Choroid plexus epithelial cell (primary cell): Measurements from ENCODE around the gene FAM187B.

Experiments
- DNase-seq: peaks from one replicate; pipeline ENCODE4 v3.0.0-alpha.2; 2010; ENCODE audit warnings: low read depth
- H3K4me3 ChIP-seq: 2 replicates; pipeline ENCODE4 v1.5.1; 2011; ENCODE audit warnings: low read depth, mild to moderate bottlenecking, control low read depth, low read length, moderate library complexity
- TF ChIP-seq, protein P1 (sequence below): conservative IDR thresholded peaks from 2 replicates; pipeline ENCODE4 v1.5.1; 2011; ENCODE audit warnings: low read depth, mild to moderate bottlenecking, control low read depth, inconsistent platforms, low read length, moderate library complexity

The FAM187B gene

DNA sequence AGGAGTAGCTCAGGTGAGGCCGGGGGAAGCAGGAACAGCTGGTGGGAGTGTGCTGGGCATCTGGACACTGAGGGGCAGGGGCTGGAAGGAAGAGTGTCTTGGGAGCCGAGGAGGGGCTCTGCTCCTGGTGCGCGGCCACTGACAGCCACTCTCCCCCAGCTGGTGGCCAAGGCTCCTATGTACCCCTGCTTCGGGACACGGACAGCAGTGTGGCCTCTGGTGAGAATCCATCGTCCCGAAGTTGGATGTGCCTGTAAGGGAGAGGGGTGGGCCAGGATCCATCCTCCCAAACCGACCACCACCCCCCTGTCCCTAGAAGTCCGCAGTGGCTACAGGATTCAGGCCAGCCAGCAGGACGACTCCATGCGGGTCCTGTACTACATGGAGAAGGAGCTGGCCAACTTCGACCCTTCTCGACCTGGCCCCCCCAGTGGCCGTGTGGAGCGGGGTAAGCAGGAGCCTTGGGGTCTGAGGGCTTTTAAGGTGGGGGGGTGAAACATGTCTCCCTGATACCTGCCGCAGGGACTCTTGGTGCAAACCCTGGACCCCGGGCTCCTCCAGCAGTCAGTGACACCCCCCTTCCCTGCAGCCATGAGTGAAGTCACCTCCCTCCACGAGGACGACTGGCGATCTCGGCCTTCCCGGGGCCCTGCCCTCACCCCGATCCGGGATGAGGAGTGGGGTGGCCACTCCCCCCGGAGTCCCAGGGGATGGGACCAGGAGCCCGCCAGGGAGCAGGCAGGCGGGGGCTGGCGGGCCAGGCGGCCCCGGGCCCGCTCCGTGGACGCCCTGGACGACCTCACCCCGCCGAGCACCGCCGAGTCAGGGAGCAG, 38.2 kb upstream of the FAM187B start:
- TF ChIP-seq, protein P1, sequence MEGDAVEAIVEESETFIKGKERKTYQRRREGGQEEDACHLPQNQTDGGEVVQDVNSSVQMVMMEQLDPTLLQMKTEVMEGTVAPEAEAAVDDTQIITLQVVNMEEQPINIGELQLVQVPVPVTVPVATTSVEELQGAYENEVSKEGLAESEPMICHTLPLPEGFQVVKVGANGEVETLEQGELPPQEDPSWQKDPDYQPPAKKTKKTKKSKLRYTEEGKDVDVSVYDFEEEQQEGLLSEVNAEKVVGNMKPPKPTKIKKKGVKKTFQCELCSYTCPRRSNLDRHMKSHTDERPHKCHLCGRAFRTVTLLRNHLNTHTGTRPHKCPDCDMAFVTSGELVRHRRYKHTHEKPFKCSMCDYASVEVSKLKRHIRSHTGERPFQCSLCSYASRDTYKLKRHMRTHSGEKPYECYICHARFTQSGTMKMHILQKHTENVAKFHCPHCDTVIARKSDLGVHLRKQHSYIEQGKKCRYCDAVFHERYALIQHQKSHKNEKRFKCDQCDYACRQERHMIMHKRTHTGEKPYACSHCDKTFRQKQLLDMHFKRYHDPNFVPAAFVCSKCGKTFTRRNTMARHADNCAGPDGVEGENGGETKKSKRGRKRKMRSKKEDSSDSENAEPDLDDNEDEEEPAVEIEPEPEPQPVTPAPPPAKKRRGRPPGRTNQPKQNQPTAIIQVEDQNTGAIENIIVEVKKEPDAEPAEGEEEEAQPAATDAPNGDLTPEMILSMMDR: no peak
- DNase-seq: no peak
- H3K4me3 ChIP-seq: peak overlapping the region; percentile 86

DNA sequence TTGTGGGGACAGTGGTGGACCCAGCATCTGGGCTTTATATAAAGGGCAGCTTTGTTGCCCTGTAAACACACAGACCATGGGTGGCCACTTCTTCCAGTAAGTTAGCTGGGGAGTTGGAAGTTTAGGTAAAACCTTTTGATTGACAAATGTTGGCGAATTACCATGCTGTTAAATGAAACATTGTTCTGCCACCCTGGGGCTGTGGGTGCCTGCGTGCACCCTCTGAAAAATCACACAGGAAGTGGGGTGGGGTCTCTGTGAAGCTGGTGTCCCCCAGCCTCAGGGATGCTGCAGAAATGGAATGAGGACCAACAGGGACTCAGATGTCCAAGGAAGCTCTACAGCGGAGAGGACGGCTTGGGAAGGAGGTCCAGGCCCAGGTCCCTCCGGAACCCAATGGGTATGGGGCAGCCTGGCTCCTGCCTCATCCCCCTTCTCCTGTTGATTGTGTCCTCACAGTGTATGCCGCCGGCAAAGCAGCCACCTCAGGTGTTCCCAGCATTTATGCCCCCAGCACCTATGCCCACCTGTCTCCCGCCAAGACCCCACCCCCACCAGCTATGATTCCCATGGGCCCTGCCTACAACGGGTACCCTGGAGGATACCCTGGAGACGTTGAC, 37.5 kb upstream of the FAM187B start:
- no peak overlapping the region for H3K4me3 ChIP-seq
- no peak for DNase-seq
- TF ChIP-seq, protein P1: no peak

DNA sequence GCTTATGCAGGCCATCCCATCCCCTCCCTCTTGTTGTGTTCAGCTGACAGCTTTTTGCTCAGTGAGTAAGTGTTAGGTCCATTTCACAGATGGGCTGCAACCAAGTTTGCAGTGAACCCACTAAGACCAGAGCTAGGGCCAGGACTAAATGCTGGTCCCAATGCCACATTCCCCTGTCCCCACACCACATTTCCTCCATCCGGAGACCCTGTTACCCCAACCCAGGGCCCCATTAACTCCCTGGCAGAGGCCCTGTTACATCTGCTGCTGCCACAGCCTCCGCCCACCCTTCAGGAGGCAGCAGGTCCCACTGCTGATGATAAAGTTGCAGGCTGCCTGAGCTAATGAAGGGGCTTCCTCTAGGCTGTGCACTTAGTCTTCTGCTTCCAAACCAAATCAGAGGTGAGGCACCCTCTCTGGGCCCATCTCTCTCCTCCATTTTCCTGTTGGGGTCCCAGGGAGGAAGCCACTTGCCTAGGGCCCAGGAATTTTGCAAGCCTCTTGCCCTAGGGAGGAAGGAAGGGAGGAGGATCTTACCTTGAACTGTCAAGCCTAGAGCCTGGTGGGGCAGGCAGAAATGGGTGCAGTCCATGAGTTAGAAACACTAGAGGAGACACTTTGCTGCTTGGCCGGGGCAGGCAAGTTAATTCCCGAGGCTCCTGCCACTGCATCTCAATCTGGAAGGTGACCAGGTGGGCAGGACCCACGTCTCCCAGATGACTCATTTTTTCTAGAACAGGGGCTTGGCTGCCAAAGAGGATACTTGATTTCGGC, 36.8 kb upstream of the FAM187B start:
- no peak overlapping the region for H3K4me3 ChIP-seq
- TF ChIP-seq, protein P1: no peak
- no peak for DNase-seq

DNA sequence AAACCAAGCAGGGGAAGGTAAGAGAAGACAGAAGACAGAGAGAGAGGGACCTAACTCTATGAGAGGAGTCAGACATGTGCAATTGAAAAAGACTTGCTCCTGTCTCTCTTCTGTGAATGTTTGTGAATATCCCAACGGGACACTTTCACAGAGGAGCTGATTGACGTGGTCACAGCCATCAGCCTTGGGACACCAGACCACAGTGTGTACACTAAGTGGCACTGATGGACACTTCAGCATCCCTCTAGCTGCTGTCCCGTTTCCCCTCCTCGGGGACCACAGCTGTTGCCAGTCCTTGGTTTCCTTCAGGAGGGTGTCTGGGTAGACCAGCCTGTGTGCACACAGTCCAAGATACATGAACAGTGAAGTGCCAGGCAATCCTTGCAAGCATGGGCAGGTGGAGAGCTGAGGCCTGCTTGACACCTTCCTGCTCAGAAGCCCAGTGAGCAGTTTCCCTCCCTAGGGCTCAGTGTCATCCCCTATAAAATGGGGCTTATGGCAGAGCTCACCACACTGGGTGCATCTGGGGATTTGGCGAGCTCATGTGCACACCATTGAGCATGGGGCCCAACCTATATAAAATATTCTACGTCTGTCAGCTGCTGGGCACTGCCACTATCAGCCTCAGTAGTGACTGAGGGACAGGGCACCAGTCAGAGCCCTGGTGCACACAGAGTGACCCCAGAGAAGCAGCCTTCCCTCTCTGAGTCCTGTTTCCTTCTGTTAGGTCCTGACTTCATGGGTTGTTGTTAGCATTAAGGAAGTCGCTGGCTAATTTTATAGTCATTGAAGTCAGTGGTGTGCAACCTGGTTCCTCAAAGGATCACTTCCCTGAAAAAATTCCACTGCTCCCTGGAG, 36.0 kb upstream of the FAM187B start:
- DNase-seq: no peak
- no peak overlapping the region for H3K4me3 ChIP-seq
- TF ChIP-seq, protein P1: no peak

DNA sequence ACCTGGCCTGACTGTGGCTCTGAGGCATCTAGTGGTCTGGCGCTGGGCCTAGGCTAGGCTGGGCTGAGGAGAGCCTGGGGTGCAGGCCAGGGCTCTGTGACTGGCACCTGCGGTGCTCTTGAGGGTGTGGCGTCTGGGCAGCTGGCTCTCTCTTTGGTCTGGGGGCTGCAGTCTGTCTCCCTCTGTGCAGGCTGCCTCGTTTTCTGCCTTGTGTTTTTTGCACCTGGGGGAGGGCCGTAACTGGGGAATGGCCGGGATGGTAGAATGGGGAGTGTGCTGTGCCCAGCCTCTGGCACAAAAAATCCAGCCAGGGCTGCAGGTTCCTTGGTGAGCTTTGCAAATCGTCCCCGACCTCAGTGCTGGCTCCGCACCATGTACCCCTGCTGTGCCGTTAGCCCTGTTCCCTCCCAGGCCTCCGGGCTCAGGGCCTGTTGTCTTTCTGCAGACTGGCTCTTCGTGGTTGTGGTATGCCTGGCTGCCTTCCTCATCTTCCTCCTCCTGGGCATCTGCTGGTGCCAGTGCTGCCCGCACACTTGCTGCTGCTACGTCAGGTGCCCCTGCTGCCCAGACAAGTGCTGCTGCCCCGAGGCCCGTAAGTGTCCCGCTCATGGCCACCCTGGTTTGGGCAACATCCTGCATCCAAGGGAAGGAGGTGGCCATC, 33.7 kb upstream of the FAM187B start:
- TF ChIP-seq, protein P1: no peak
- no peak for DNase-seq
- no peak overlapping the region for H3K4me3 ChIP-seq
